ENCODE results near the gene YEATS4.

Gene YEATS4

DNA sequence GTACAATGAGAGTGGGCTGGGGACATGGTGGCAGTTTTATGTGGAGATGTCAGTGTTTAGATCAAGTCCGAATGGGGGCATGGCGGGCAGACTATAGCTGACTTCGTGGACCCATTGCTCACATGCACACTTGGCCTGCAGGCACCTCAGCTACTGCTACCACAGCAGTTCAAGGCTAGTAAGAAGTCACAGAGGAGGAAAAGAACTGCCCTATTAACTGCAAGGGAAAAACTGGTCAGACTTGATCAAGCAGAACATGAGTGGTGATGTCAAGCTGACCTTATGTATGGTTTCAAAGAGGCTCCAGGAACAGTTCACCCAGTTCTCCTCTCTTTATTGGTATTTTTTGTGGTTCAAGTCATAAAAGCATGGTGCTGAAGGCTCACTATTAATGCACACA, 80.5 kb downstream of the YEATS4 start:
- no peak for DNase-seq

Data from CD4-positive, alpha-beta T cell treated with Interleukin-21 for 1 hour (primary cell).